Neuronal stem cell (in vitro differentiated cells): ENCODE results near the gene ABHD15.
A peak's percentile ranks its signal among the peaks of the same experiment; 100 is the strongest.

Experiments used
- DNase-seq: peaks from one replicate; pipeline ENCODE4 v3.0.0-alpha.2; 2013; ENCODE audit warnings: low spot score
- H2AFZ ChIP-seq: one replicate; pipeline ENCODE4 v1.6.1; 2013; ENCODE audit warnings: mild to moderate bottlenecking, low read length, inconsistent platforms
- H2AK5ac ChIP-seq: 2 replicates; pipeline ENCODE4 v1.6.1; 2013; ENCODE audit warnings: low read depth, mild to moderate bottlenecking, inconsistent platforms, low read length, moderate library complexity, mixed read lengths
- H2BK120ac ChIP-seq: 2 replicates; pipeline ENCODE4 v1.6.1; 2013; ENCODE audit warnings: low read depth, mild to moderate bottlenecking, inconsistent platforms, low read length, moderate library complexity, mixed read lengths
- H2BK12ac ChIP-seq: one replicate; pipeline ENCODE4 v1.6.1; 2013; ENCODE audit warnings: low read length, inconsistent platforms
- H2BK15ac ChIP-seq: 2 replicates; pipeline ENCODE4 v1.6.1; 2013; ENCODE audit warnings: mild to moderate bottlenecking, low read length, inconsistent platforms, mixed read lengths
- H2BK5ac ChIP-seq: one replicate; pipeline ENCODE4 v1.6.1; 2013; ENCODE audit warnings: inconsistent platforms, mild to moderate bottlenecking, low read length, moderate library complexity
- H3K14ac ChIP-seq: one replicate; pipeline ENCODE4 v1.6.1; 2013; ENCODE audit warnings: low read length, inconsistent platforms
- H3K18ac ChIP-seq: 2 replicates; pipeline ENCODE4 v1.6.1; 2013; ENCODE audit warnings: low read length, inconsistent platforms
- H3K23ac ChIP-seq: 2 replicates; pipeline ENCODE4 v1.6.1; 2013; ENCODE audit warnings: low read depth, mild to moderate bottlenecking, mixed read lengths, low read length, inconsistent platforms; ENCODE audit not compliant: poor library complexity
- H3K27ac ChIP-seq: replicated peaks from 3 replicates; pipeline ENCODE4 v1.5.1; 2013; ENCODE audit warnings: low read length, inconsistent platforms
- H3K27me3 ChIP-seq, 3 experiments: 2 replicates each; pipeline ENCODE4 v1.6.1; 2013; ENCODE audit warnings: low read length in 3 of 3, mild to moderate bottlenecking in 2 of 3, inconsistent platforms in 1 of 3, low read depth in 1 of 3, mixed read lengths in 1 of 3, moderate library complexity in 1 of 3; ENCODE audit not compliant: control insufficient read depth in 3 of 3, insufficient read depth in 3 of 3
- H3K36me3 ChIP-seq, 2 donors: replicated peaks in 1 of 2; 2 replicates each; pipeline ENCODE4 v1.6.1; 2013; ENCODE audit warnings: low read length in 2 of 2; ENCODE audit not compliant: control insufficient read depth in 2 of 2, insufficient read depth in 2 of 2
- H3K4ac ChIP-seq: 2 replicates; pipeline ENCODE4 v1.6.1; 2013; ENCODE audit warnings: inconsistent platforms, mild to moderate bottlenecking, low read length, moderate library complexity
- H3K4me1 ChIP-seq, 2 donors: 1 replicate in 1 of 2; 2 replicates in 1 of 2; pipeline ENCODE4 v1.6.1; 2013; ENCODE audit warnings: low read length in 2 of 2, low read depth in 1 of 2; ENCODE audit not compliant: control insufficient read depth in 2 of 2, insufficient read depth in 1 of 2
- H3K4me2 ChIP-seq: one replicate; pipeline ENCODE4 v1.6.1; 2013; ENCODE audit warnings: mild to moderate bottlenecking, low read length, inconsistent platforms; ENCODE audit not compliant: insufficient read depth, poor library complexity, severe bottlenecking
- H3K4me3 ChIP-seq, 2 donors: 2 replicates each; pipeline ENCODE4 v1.5.1; 2013; ENCODE audit warnings: low read length in 2 of 2, mild to moderate bottlenecking in 2 of 2, inconsistent platforms in 1 of 2, moderate library complexity in 1 of 2
- H3K79me1 ChIP-seq: one replicate; pipeline ENCODE4 v1.6.1; 2013; ENCODE audit warnings: low read depth, mild to moderate bottlenecking, inconsistent platforms, low read length, moderate library complexity
- H3K9ac ChIP-seq: one replicate; pipeline ENCODE4 v1.6.1; 2013; ENCODE audit warnings: mild to moderate bottlenecking, low read depth, low read length, inconsistent platforms; ENCODE audit not compliant: poor library complexity
- H3K9me3 ChIP-seq, 2 donors: replicated peaks in 1 of 2; 2 replicates each; pipeline versions ENCODE3 to v1.6.1; 2013; ENCODE audit warnings: low read length in 2 of 2, mild to moderate bottlenecking in 2 of 2, inconsistent platforms in 1 of 2, low read depth in 1 of 2, mixed read lengths in 1 of 2, moderate library complexity in 1 of 2; ENCODE audit not compliant: control insufficient read depth in 2 of 2, insufficient read depth in 1 of 2
- H4K8ac ChIP-seq: one replicate; pipeline ENCODE4 v1.6.1; 2013; ENCODE audit warnings: low read depth, mild to moderate bottlenecking, inconsistent platforms, low read length, moderate library complexity
- H4K91ac ChIP-seq: one replicate; pipeline ENCODE4 v1.6.1; 2013; ENCODE audit warnings: low read length, low read depth, mild to moderate bottlenecking, inconsistent platforms; ENCODE audit not compliant: poor library complexity
- WGBS, 2 donors: extraction: QIAGEN DNeasy Blood & Tissue Kit; methylation state at CpG; one replicate each; pipeline ENCODE4 v1.1.7; 2013; ENCODE audit warnings: missing lambda C conversion rate in 2 of 2, mixed read lengths in 1 of 2; ENCODE audit not compliant: insufficient read length in 2 of 2, insufficient replicate concordance in 1 of 2; ENCODE audit errors: extremely low coverage in 2 of 2; 5-methylcytosine and 5-hydroxymethylcytosine counted together

ABHD15 gene

DNA sequence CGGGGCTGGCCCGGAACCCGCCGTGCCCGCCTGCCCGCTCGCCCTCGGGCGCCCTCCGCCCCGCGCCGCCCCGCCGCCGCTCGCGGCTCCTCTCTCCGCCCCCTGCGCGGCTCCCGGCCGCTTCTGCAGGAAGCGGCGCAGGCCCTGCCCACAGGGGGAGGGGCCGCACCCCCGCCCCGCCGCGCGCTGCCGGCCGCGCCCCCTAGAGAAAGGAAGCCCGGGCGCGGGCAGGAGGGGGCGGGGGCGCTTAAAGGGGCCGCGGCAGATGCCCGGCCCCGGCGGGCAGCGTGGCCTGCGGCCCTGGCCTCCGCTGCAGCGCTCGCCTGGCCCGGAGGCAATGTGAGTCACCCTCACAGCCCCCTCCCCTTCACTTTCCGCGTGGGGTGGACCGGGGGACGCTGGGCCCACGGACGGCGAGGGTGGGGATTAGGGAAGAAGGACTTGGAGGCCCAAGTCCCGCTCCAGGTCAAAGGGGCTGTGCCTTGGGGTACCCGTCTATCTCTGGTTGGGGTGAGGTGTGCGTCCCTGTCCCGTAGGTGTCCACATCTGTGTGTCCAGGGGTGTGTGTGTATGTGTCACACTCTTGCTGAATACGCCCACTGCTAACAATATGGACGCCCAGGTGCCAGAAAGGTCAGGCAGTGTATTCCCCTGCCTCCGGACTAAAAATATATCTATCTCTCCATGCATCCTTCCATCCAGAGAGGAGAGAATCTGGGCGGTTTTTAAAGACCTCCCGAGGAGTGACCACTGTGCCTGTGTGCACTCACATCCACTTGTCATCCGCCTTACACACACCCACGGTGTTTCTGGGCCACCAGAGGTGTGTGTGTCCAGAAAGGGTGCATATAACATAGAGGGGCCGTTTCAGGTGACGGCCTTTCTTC, 22.9 kb upstream of the ABHD15 start, which contains the start of gene GIT1:
Gene GIT1, minus strand, starts transcription at position 125 of the 887 bp plus-strand sequence. CDS start 270 bp downstream, outside the sequence.
- Histone ChIP-seq H3K27me3 (no peaks in the 10 kb centered on the region), H3K27ac (no peak within 1 kb of the TSS), H2BK12ac (peak within 1 kb of the TSS; percentile 93), H3K9ac (peak within 1 kb of the TSS; percentile 99), H3K23ac (peak within 1 kb of the TSS; percentile 89), H3K36me3 (no peaks in the 10 kb centered on the region), H3K4ac (peak within 1 kb of the TSS; percentile 43), H2AFZ (peak within 1 kb of the TSS; percentile 89), H2BK5ac (peak within 1 kb of the TSS; percentile 58), H3K4me2 (peak within 1 kb of the TSS; percentile 96), H4K91ac (peak within 1 kb of the TSS; percentile 1), H3K9me3 (no peaks in the 10 kb centered on the region), H3K79me1 (peaks cover 17% of the 10 kb centered on the region), H3K4me1 (peaks cover 45 to 55% of the 10 kb centered on the region in 2 donors), H3K14ac (peak within 1 kb of the TSS; percentile 95), H2AK5ac (peak within 1 kb of the TSS; percentile 90), H4K8ac (no peak within 1 kb of the TSS), H2BK15ac (peak within 1 kb of the TSS; percentile 95), H3K4me3 (peak within 1 kb of the TSS; percentile 66 to 95), H2BK120ac (peak within 1 kb of the TSS; percentile 63), H3K18ac (peak within 1 kb of the TSS; percentile 97)
- peak; percentile 87 for DNase-seq
- no CpG with 5 or more reads among the region's 70 CpGs for WGBS, 2 donors

- H3K4me3 ChIP-seq = peak overlapping the region; percentile 66 to 95
- no CpG with 5 or more reads among the region's 72 CpGs for WGBS, 2 donors
- peaks cover 15% of the 10 kb centered on the region for H3K79me1 ChIP-seq
- H2AK5ac ChIP-seq = peak overlapping the region; percentile 90
- peak overlapping the region; percentile 43 for H3K4ac ChIP-seq
- peak overlapping the region; percentile 96 for H3K4me2 ChIP-seq
- no peak overlapping the region for H4K91ac ChIP-seq
- no peak for DNase-seq
- peak overlapping the region; percentile 95 for H3K14ac ChIP-seq
- peak overlapping the region; percentile 68 for H2AFZ ChIP-seq
- peaks cover 0 to 4% of the 10 kb centered on the region in 2 donors for H3K36me3 ChIP-seq
- H3K23ac ChIP-seq = peak overlapping the region; percentile 89
- H3K27me3 ChIP-seq = no peaks in the 10 kb centered on the region
- H4K8ac ChIP-seq = no peak overlapping the region
- peak overlapping the region; percentile 96 for H3K18ac ChIP-seq
- H2BK15ac ChIP-seq = peak overlapping the region; percentile 95
- H2BK120ac ChIP-seq = peak overlapping the region; percentile 63
- H3K27ac ChIP-seq = no peak overlapping the region
- H2BK5ac ChIP-seq = peak overlapping the region; percentile 58
- peak overlapping the region; percentile 48 for H2BK12ac ChIP-seq
- no peaks in the 10 kb centered on the region for H3K9me3 ChIP-seq
- H3K9ac ChIP-seq = peak overlapping the region; percentile 99
- H3K4me1 ChIP-seq = peaks cover 49 to 59% of the 10 kb centered on the region in 2 donors
These were observed 21.9 kb upstream of the ABHD15 start for GRCh38 chr17:29588562-29589411.

- Histone ChIP-seq H3K14ac (peak overlapping the region; percentile 78), H3K27ac (no peak overlapping the region), H3K36me3 (peaks cover 4 to 11% of the 10 kb centered on the region in 2 donors), H2BK12ac (no peak overlapping the region), H2BK120ac (peak overlapping the region; percentile 63), H4K8ac (no peak overlapping the region), H3K79me1 (peaks cover 15% of the 10 kb centered on the region), H3K27me3 (no peaks in the 10 kb centered on the region), H2BK5ac (no peak overlapping the region), H4K91ac (no peak overlapping the region), H3K9ac (peak overlapping the region; percentile 99), H3K4me2 (peak overlapping the region; percentile 96), H3K23ac (peak overlapping the region; percentile 89), H2AK5ac (peak overlapping the region; percentile 90), H3K4me3 (peak overlapping the region; percentile 66 to 95), H3K9me3 (no peaks in the 10 kb centered on the region), H2AFZ (no peak overlapping the region), H2BK15ac (peak overlapping the region; percentile 68), H3K4ac (no peak overlapping the region), H3K18ac (peak overlapping the region; percentile 96), H3K4me1 (peaks cover 49 to 59% of the 10 kb centered on the region in 2 donors)
- WGBS, 2 donors = no CpG with 5 or more reads among the region's 8 CpGs
- no peak for DNase-seq
These were observed 21.3 kb upstream of the ABHD15 start for GRCh38 chr17:29588017-29588561.
